ENCODE measurements around the gene ZNRD2.

ZNRD2 gene

DNA sequence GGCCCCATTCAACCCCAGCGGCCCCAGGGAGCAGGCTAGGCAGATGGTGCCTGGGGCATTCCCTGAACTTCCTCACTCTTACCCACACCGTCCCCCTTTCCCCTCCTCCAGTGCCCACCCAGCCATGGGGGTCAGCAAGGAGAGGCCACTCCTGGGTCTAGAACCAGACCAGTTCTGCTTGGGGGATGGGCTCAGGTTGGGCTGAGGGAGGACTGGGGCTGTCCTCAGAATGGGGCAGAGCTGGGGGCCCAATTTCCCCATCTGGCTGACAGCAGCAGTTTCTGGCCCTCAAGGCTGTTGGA is 33.0 kb upstream of the ZNRD2 start:
- peak overlapping the region; percentile 97; the same call in 1 of the 2 replicates for H3K27ac ChIP-seq
- TF ChIP-seq ZFX (IDR thresholded peaks at IDR 0.05; ENCODE audit: borderline replicate concordance) = no peak

DNA sequence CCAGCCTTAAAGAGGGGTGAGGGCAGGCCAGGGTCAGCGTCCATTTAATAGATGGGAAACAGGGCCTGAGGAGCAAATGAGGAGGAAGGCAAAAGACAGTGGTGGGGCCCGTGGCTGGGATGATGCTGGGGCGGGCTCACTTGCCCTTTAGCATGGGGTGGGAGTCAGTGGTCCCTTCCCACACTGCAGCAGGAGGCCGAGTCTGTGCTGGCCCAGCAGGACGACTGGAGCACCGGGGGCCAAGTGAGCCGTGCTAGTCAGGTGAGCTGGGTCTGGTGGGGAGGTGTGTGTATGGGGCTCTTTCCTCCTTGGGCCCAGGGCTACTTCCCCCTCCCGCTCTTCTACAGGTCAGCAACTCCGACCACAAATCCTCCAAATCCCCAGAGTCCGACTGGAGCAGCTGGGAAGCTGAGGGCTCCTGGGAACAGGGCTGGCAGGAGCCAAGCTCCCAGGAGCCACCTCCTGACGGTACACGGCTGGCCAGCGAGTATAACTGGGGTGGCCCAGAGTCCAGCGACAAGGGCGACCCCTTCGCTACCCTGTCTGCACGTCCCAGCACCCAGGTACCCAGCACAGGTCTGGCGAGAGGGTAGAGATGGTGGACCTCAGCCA is 32.6 kb upstream of the ZNRD2 start:
- TF ChIP-seq ZFX (IDR thresholded peaks at IDR 0.05; ENCODE audit: borderline replicate concordance) = no peak
- TF ChIP-seq, protein P1, sequence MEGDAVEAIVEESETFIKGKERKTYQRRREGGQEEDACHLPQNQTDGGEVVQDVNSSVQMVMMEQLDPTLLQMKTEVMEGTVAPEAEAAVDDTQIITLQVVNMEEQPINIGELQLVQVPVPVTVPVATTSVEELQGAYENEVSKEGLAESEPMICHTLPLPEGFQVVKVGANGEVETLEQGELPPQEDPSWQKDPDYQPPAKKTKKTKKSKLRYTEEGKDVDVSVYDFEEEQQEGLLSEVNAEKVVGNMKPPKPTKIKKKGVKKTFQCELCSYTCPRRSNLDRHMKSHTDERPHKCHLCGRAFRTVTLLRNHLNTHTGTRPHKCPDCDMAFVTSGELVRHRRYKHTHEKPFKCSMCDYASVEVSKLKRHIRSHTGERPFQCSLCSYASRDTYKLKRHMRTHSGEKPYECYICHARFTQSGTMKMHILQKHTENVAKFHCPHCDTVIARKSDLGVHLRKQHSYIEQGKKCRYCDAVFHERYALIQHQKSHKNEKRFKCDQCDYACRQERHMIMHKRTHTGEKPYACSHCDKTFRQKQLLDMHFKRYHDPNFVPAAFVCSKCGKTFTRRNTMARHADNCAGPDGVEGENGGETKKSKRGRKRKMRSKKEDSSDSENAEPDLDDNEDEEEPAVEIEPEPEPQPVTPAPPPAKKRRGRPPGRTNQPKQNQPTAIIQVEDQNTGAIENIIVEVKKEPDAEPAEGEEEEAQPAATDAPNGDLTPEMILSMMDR (IDR thresholded peaks at IDR 0.05) = no peak
- H3K27ac ChIP-seq = peak overlapping the region; percentile 97; the same call in 1 of the 2 replicates

DNA sequence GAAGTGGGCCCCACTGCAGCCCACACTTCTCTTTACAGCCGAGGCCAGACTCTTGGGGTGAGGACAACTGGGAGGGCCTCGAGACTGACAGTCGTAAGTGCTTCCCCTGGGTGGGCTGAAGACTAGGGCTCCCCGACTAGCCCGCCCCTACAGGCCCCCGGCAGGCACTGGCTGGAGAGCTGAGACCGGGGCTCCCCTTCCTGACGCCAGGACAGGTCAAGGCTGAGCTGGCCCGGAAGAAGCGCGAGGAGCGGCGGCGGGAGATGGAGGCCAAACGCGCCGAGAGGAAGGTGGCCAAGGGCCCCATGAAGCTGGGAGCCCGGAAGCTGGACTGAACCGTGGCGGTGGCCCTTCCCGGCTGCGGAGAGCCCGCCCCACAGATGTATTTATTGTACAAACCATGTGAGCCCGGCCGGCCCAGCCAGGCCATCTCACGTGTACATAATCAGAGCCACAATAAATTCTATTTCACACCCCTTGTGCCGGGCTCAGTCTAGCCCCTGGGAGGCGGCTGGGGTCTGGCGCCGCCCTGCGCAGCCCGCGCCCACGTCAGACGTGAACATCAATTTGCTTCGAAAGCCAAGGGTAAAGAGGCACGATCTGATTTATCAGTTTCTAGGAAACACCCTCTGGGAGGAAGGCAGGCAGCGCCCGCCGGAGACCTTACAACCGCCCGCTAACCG is 31.9 kb upstream of the ZNRD2 start:
- H3K27ac ChIP-seq = peak overlapping the region; percentile 97
- no peak for TF ChIP-seq ZFX (IDR thresholded peaks at IDR 0.05; ENCODE audit: borderline replicate concordance)
- TF ChIP-seq, protein P1 (IDR thresholded peaks at IDR 0.05) = no peak

DNA sequence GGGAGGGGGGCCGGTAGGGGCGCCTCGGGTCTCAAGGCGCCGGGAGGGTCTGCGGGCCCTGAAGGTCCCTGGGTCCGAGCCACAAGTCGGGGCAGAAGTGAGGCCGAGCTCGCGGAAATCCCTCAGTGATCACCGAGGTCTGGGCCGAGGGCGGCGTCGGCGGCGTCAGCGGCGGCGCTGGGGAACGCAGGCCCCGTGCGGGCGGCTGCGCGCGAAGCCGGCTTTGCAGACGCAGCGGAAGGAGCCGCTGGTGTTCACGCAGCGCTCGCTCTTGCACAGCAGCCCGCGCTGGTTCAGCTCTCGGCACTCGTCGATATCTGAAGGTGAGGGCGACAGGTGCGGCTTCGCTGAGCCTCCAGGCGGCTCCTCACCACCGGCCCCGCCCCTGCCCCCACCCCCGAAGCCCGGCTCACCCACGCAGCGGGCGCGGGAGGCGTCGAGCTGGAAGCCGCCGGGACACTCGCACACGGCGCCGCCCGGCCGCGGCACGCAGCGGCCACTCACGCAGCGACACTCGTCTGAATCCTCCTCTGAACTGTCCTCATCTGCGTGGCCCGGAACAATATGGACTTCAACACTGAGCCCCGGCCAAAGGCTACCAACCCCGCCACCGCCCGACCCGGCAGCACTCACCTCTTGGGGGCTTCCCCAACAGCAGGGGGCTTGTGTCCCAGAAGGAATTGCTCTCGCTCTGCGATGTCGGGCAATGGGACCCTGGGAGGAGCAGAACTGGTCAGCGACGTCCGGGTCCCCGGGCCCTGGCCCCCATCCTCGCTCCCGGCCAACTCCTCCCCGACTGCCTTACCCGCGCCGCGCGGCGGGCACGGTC is 31.1 kb upstream of the ZNRD2 start:
- TF ChIP-seq, protein P1 (IDR thresholded peaks at IDR 0.05) = no peak
- no peak for TF ChIP-seq ZFX (IDR thresholded peaks at IDR 0.05; ENCODE audit: borderline replicate concordance)
- peak overlapping the region; percentile 97 for H3K27ac ChIP-seq

DNA sequence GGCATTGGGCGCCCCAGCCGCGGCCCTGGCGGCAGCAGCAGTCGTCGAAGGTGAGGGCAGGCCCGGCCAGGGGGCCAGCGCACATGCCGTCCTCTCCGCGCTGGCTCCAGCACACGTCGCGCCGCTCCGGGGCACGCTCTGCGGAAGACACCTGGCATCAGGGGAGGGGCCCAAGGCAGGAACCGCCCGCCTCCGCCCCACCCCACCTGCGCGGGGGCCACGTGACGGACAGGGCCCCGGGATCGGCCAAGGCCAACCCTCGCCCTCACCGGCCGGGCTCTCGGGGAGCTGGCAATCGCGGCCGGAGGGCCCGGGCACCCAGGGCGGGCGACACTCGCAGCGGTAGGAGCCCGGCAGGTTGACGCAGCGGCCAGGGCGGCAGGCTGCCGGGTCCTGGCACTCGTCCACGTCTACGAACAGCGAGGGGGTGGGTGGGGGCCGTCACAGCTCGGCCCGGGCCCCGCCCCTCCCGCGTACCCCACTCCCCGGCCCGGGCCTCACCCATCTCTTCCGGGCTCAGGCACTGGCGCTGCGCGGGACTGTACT is 30.5 kb upstream of the ZNRD2 start:
- no peak for TF ChIP-seq ZFX (IDR thresholded peaks at IDR 0.05; ENCODE audit: borderline replicate concordance)
- TF ChIP-seq, protein P1 (IDR thresholded peaks at IDR 0.05) = no peak; the same call in 1 of the 2 replicates
- H3K27ac ChIP-seq = peak overlapping the region; percentile 97

DNA sequence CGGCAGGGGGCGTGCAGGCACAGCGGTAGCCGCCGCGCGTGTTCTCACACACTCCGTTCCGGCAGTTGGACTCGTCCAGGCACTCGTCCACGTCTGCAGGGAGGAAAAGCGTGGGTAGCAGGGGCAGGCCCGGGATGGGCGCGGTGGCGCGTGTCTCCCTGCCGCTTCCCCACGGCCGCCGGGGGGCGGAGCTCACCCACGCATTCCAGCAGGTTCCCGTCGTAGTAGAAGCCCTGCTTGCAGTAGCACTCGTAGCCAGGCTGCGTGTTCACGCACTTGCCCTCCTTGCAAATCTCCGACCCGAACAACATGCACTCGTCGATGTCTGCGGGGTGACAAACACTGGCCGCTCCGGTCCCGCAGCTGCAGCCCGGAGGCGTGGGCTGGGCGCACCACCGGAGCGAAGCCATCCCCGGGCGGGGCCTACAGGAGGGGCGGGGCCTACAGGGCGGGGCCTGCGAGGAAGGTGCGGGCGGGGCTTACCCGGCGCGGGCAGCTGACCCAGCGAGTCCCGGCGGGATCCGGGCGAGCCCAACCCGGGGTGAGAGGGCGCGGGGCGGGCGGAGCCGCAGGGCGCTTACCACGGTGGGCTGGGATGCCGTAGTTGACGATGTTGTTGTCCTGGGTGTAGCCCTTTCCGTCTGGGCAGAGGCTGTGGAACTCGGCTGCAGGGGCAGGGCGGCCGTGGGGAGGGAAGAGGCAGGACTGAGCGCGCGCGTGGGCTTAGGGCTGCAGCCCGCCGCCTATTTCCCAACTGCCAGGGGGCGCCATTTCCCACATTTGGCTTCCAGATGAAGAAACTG is 29.8 kb upstream of the ZNRD2 start:
- TF ChIP-seq, protein P1 (IDR thresholded peaks at IDR 0.05) = peak; percentile 81
- TF ChIP-seq ZFX (IDR thresholded peaks at IDR 0.05; ENCODE audit: borderline replicate concordance) = no peak
- peak overlapping the region; percentile 97 for H3K27ac ChIP-seq
